Hematopoietic multipotent progenitor cell treated with erythropoietin and hydrocortisone succinate and interleukin-3 and kit ligand, for 17 days (in vitro differentiated cells): Measurements from ENCODE around the gene A1BG.
"Not testable (repeated sequence)": the region's sequence is repeated elsewhere in the genome, so short reads cannot be mapped to it uniquely, and the experiment has no call there.

ENCODE experiments used
- DNase-seq: peaks from one replicate; pipeline ENCODE4 v3.0.0-alpha.2; 2015; ENCODE audit warnings: low spot score

A1BG gene

GRCh38 chr19:58386576-58387337 is 33.5 kb upstream of the A1BG start, which contains the start of gene RPS5:
Gene RPS5, plus strand, starts transcription at chr19:58387269. Its CDS starts 869 bp downstream, at chr19:58388138.
- DNase-seq: peak; percentile 98

DNA sequence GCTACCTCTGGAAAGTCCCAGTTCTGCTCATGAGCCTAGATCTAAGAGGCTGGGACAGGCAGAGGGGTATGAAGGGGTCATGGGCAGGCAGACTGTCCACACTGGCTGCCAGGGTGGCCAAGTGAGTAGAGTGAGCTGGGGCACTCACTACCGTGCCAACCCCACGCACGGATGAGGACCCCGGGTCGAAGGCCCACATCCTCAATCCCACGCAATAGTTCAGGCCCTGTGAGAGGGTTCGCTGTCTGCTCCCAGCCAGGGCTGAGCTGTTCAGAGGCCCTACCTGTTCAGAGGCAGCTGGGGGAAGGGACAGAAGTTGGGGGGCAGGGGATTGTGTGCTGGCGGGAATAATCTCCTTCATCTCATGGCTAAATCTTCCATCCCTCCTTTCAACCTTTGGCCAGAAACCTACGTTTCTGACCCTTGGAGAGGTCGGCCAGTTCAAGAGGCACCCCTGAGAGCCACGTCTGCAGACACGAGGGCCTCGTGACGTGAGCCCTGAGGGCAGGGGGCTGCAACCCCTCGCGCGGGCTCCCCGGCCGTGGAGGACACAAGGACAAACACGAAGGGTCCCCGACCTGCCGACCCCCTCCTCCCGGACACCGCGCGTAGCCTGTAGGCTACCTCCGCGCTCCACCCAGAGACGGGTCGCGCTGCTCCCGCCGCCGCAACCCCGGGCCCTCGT is 32.7 kb upstream of the A1BG start:
- no peak for DNase-seq

DNA sequence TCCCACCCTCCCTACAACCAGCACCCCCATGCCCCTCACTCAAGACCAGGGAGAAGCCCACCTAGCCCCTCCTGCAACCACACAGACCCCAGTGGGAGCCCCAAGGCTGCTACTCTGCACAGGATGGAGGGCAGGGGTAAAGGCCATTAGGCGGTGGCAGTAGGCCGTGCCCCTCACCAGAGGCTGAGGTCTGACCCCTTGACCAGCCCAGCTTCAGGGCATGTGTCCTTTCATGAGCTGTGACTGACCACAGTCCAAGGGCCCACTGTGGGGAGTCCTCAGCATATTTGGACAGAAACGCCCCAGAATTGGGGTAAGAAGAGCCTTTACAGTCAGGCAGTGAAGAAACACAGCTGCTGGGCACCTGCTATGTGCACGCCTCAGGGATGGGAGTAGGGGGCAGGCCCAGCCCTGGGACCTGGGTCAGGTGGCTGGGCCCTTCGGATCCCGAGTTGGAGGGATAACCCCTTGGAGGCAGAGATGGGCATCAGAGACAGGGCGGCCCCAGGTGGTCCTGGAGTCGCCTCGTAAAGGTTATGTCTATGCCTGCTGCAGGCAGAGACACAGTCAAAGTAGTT is 32.1 kb upstream of the A1BG start:
- no peak for DNase-seq

GRCh38 chr19:58382997-58383603 is 29.8 kb upstream of the A1BG start:
- no peak for DNase-seq

DNA sequence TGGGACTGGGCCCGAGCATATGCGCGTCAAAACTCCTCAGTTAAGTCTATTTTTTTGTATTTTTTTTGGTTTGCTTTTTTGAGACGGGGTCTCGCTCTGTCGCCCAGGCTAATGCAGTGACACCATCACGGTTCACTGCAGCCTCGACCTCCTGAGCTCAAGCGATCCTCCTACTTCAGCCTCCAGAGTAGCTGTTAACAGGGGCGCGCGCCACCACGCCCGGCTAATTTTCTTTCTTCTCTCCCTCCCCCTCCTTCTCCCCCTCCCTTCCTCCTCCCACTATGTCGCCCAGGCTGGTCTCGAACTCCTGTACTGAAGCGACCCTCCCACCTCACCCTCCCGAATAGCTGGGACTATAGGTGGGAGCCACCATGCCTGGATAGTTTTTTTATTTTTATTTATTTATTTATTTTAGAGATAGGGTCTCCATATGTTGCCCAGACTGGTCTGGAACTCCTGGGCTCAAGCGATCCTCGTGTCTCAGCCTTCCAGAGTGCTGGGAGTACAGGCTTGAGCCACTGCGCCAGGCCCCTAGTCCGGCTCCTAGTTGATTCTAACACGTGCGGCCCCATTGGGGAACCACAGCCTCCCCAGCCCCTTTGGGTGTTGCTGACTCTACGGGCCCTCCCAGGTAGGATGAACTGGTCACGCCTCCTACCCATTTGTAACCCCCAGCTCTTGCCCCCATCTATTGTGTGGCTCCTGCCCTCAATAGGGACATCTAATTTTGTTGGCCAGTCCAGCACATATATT is 28.3 kb upstream of the A1BG start:
- DNase-seq: no peak

- peak; percentile 100 for DNase-seq
These were observed 27.6 kb upstream of the A1BG start, which contains the start of gene ZNF837 for GRCh38 chr19:58380662-58381459. Gene ZNF837, minus strand, starts transcription at chr19:58381030. Its CDS starts 11,698 bp downstream, at chr19:58369332.

DNA sequence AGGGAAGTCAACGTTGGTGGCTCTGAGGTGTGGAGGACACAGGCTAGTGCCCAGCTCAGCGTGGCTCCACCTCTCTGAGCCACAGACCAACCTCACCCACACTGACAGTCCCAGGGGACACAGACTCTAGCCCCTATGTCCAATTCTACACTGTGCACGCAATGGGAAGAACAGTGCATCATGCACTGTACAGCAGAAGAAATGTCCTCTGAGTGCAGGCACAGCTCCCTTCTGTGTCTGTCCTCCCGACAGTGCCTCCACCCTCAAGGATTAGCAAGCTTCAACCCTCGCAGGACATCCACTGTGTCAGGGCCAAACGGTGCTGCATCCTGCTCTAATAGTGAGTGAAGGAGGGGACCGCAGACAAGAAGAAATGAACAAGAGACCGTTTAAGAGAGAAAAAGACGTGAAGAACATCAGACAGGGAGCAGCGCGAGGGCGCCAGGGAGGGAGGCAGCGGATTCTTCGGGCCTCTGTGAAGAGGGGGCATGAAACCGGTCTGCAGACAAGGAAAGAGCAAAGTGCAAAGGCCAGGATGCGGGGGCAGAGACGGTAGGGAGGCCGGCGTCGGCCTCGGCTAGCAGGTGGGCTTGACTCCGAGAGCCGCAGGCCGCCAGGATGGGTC is 26.9 kb upstream of the A1BG start:
- no peak for DNase-seq

DNA sequence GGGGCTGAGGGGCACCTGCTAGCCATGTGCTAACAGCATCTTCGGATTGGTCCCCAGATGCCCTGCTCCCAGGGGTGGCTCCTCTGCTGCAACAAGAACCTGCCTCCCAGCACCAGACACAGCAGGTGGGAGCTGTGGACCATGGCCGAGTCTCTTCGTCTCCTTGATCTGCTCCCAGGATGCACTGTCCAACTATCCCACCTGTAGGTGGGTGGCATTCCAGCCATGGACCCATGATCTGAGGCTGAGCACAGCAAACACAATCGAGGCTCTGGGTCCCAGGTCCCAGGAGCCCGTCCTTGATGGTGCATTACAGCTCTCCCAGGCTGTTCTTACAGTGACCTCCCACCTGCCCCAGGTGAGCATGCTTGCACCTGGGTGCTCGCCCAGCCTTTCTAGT is 26.0 kb upstream of the A1BG start:
- DNase-seq: no peak

- not testable (repeated sequence) for DNase-seq
These were observed 23.4 kb upstream of the A1BG start for GRCh38 chr19:58376724-58377123.

GRCh38 chr19:58374200-58374599 is 20.9 kb upstream of the A1BG start:
- DNase-seq: no peak

DNA sequence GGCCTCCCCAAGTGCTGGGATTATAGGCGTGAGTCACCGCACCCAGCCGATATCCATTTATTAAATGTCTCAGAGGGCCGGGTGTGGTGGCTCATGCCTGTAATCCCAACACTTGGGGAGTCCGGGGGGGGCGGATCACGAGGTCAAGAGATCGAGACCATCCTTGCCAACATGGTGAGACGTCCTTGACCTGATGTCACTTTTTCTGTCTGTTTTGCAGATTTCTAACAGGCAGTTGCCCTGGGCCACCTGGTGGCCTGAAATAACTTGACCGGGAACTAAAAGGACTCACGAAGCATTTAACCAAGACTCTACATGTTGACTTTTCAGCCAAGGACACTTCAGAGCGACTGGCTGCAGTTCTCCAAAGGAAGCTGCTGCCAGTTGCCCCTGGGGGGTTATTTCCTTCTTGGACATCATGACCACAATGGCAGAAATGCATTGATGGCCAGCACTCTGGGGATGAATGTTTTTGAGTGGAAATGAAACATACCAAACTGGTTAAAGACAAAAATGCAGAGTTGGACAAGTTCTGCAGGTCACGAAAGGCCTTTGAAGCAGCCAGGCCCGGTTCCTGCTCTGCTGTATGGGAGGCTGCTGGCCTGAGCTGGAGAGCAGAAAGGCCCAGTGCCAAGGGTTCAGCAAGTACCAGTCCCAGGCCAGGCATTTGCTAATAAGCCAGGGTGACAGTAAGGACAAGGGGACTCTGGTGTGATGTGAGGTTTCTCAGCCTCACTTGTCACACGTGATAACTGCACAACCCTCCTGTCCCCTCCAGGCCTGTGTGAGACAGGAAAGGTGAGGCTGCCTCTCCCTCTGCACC is 19.2 kb upstream of the A1BG start:
- no peak for DNase-seq

DNA sequence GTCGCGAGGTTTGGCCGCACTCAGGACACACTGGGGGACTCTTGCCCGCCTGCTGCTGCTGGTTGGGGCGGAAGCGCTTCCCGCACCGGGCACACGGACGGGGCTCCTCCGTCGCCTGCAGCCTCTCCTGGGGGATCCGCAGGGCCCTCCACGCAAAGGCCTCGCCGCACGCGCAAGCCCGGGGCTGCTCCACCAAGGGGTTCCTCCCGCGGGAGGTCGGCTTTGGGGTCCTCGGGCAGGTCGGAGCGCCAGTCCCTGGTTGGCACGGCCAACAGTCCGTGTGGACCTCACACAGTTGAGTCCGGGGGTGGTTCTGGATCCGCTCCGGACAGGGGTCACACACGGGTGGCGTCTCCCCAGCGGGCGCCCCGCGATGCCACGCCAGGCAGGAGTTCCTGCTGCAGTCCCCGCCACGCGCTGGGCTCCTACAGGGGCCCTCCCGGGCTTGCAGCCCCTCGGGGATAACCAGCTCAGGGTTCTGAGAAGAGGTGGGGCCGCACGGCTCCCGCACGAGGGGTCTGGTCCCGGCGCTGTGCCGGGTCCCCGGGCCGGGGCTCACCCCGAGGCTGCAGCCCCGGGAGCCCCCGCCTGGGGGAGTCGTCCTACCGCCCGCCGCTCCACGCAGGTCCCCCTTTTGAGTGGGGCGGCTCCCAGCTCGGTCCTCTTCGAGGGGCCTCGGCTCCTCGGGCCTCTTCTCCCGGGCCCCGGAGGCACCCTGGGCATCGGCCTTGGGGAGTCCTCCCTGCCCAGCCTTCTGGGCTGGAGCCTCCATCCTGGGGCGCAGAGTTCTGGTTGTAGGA is 15.5 kb upstream of the A1BG start:
- no peak for DNase-seq

- DNase-seq: no peak
These were observed 14.6 kb upstream of the A1BG start for GRCh38 chr19:58367698-58368454.

GRCh38 chr19:58366585-58367430 is 13.5 kb upstream of the A1BG start:
- no peak for DNase-seq

- DNase-seq: no peak
These were observed 10.9 kb upstream of the A1BG start for GRCh38 chr19:58364146-58364545.

DNA sequence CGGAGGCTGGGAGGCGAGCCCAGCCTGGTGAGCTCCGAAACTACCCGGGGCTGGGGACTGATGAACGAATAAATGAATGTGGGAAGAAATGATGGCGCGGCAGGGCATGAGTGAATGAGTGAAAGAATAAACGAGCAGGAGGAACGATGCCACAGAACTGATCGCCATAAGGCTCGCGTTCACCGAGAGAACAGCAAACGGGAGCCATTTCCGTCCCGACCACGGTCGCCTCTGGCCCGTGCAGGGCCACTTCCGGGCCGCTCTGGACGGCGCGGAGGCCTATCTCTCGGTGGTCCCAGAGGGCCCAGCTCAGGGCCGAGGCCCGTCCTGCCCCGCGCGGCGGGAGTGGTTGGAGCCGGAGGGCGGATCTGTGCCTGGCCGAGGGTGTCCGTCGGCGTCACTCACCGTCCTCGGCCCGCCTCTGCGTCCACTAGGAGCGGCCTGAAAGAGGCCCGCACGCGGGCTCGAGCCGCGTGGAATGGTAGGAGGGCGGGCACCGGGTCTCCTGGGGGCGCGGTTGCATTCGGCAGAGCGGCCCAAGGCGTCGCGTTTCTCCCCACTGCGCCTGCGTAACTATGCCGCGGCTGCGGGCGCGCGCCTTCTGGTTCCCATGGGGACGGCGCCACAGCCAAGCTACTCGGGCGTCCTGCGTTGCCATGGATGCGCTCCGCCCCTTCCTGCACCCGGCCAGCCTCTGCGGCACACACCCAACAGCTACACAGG is 9.1 kb upstream of the A1BG start, which contains the start of gene ZNF497:
TSS of gene ZNF497 (minus strand) at position 480 of the 723 bp plus-strand sequence. CDS start 5,116 bp downstream, outside the sequence.
- peak; percentile 94 for DNase-seq
